GM15510 (cell line): ENCODE data around the gene DLST.

ENCODE experiments used
- POLR2A ChIP-seq: IDR thresholded peaks from 3 replicates; pipeline ENCODE4 v1.6.1; 2011; ENCODE audit warnings: borderline replicate concordance; ENCODE audit not compliant: insufficient read length; ENCODE audit errors: extremely low read depth

DLST gene

GRCh38 chr14:74881431-74882102 is at the start of gene DLST:
Gene DLST, plus strand, starts transcription at chr14:74881916. Its CDS starts 38 bp downstream, at chr14:74881954.
- peak; percentile 97 for TF ChIP-seq POLR2A

- no peak for TF ChIP-seq POLR2A
Measured at GRCh38 chr14:74832849-74833248, 48.9 kb upstream of the DLST start.

- no peak for TF ChIP-seq POLR2A
Measured at GRCh38 chr14:74834692-74835392, 46.9 kb upstream of the DLST start.

GRCh38 chr14:74835645-74836250 is 46.0 kb upstream of the DLST start:
- TF ChIP-seq POLR2A = no peak

- TF ChIP-seq POLR2A = no peak
Measured at GRCh38 chr14:74836251-74836960, 45.3 kb upstream of the DLST start.

- TF ChIP-seq POLR2A = no peak
Measured at GRCh38 chr14:74838166-74838565, 43.5 kb upstream of the DLST start.

GRCh38 chr14:74840603-74841030 is 41.1 kb upstream of the DLST start:
- no peak for TF ChIP-seq POLR2A

GRCh38 chr14:74841230-74842207 is 40.2 kb upstream of the DLST start:
- no peak for TF ChIP-seq POLR2A

GRCh38 chr14:74843653-74844052 is 38.1 kb upstream of the DLST start:
- no peak for TF ChIP-seq POLR2A

GRCh38 chr14:74846168-74846567 is 35.5 kb upstream of the DLST start:
- TF ChIP-seq POLR2A = no peak

- TF ChIP-seq POLR2A = no peak
Measured at GRCh38 chr14:74846968-74847665, 34.6 kb upstream of the DLST start.

GRCh38 chr14:74848768-74849167 is 32.9 kb upstream of the DLST start:
- TF ChIP-seq POLR2A = no peak

GRCh38 chr14:74852922-74853530 is 28.7 kb upstream of the DLST start:
- TF ChIP-seq POLR2A = no peak
